Astrocyte of the cerebellum (primary cell): ENCODE data around the gene GALR2.

ENCODE experiments used
- DNase-seq: peaks from one replicate; pipeline ENCODE4 v3.0.0-alpha.2; 2011; ENCODE audit warnings: low read depth
- H3K4me3 ChIP-seq: 2 replicates; pipeline ENCODE4 v1.5.1; 2011; ENCODE audit warnings: mild to moderate bottlenecking, low read depth, low read length, moderate library complexity
- CTCF ChIP-seq: IDR thresholded peaks from 2 replicates; pipeline ENCODE4 v1.5.1; 2012; ENCODE audit warnings: low read length, low read depth, moderate library complexity, mild to moderate bottlenecking; ENCODE audit errors: missing control alignments
- in situ Hi-C: cut with HindIII; loops from 2 replicates; pipeline ENCODE4 v1.10.0; 2017; ENCODE audit warnings: low sequenced_read_pairs

The GALR2 gene

GRCh38 chr17:76074390-76075363 is at the start of gene GALR2:
Gene GALR2 (plus strand): TSS chr17:76074781. CDS start chr17:76074884, 103 bp downstream.
- TF ChIP-seq CTCF, result no peak
- in situ Hi-C loops, result no loop called here
- no peak within 1 kb of the TSS for H3K4me3 ChIP-seq
- DNase-seq, result no peak

- in situ Hi-C loops, result no loop called here
- no peak overlapping the region for H3K4me3 ChIP-seq
- no peak for TF ChIP-seq CTCF
- DNase-seq, result no peak
These were observed 49.3 kb upstream of the GALR2 start for GRCh38 chr17:76025294-76025693.

GRCh38 chr17:76026714-76027158 is 47.8 kb upstream of the GALR2 start:
- no peak for DNase-seq
- no peak overlapping the region for H3K4me3 ChIP-seq
- no peak for TF ChIP-seq CTCF
- in situ Hi-C loops, result no loop called here

- in situ Hi-C loops, result no loop called here
- DNase-seq, result no peak
- no peak for TF ChIP-seq CTCF
- H3K4me3 ChIP-seq, result no peak within 1 kb of the TSS
These were observed 47.3 kb upstream of the GALR2 start, which contains the start of gene EVPL for GRCh38 chr17:76027159-76027839. Gene EVPL (minus strand): TSS chr17:76027306. CDS start chr17:76027198, 108 bp downstream.

GRCh38 chr17:76032073-76032779 is 42.4 kb upstream of the GALR2 start:
- TF ChIP-seq CTCF, result no peak
- in situ Hi-C loops, result no loop called here
- no peak overlapping the region for H3K4me3 ChIP-seq
- no peak for DNase-seq

- no peak overlapping the region for H3K4me3 ChIP-seq
- DNase-seq, result no peak
- TF ChIP-seq CTCF, result no peak
- in situ Hi-C loops, result no loop called here
These were observed 41.8 kb upstream of the GALR2 start for GRCh38 chr17:76032780-76033108.
